Endometrium (tissue), 2 donors: Measurements from ENCODE around the gene DDX54.

ENCODE experiments used
- FAIRE-seq: peaks from 2 replicates; lab custom pipeline; 2012; peaks lifted over from hg19 to GRCh38; lab: Jason Lieb, UNC
- donor health status: control.
- donor health status: control.

The DDX54 gene

GRCh38 chr12:113162102-113163029, 22.9 kb downstream of the DDX54 start:
- no peak for FAIRE-seq

GRCh38 chr12:113161415-113162016, 23.8 kb downstream of the DDX54 start:
- no peak for FAIRE-seq

DNA sequence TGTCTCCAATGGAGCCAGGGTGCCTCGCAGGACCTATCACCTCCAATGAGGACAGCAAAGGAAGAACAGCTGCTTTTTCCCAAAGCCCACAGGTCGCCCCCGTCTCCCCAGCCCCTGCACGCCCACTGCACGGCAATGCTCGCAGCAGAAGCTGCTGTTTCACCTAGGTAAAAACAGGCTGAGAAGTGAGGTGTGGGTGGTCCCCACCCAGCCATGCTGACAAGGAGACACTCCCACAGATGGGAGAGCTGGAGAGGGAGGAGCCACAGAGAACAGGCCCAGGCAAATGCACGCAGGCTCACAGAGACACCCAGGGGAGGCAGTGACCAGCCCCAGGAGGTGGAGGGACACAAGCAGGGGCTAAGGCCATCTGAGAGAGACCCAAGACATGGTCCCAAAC, 25.3 kb downstream of the DDX54 start:
- FAIRE-seq = no peak

DNA sequence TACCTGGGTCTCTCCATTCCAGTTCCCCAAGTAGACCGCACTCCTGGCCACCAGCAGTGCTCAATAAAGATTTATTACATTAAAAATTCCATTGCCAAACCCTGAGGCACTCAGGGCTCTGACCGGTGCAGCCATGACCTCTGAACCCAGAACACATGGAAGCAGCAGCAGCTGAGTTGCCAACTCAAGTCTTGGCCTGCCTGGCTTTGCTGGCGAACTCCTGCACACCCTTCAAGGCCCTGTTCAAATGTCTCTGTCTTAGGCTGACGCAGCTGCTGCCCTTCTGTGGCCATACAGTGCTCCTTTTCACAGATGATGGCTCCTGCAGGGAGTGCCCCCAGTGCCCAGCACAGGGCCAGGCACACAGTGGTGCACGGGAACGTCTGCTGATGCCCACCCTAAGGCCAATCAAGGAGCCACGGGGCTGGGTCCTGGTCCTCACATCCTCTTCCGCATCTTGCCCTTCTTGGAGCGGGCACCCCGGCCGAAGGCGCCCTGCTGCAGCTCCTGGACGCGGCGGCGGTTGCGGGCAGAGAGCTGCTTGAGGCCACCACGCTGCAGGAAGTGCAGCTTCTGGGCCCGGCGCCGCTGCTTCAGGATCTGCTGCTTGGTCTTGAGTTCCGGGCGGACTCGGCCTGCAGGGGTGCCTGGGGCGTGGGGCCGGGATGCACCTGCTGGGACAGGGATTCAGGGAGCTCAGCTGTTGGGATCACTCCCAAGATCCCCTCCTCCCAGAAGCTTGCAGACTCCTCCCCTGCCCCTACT, 26.7 kb downstream of the DDX54 start:
- FAIRE-seq = no peak

DNA sequence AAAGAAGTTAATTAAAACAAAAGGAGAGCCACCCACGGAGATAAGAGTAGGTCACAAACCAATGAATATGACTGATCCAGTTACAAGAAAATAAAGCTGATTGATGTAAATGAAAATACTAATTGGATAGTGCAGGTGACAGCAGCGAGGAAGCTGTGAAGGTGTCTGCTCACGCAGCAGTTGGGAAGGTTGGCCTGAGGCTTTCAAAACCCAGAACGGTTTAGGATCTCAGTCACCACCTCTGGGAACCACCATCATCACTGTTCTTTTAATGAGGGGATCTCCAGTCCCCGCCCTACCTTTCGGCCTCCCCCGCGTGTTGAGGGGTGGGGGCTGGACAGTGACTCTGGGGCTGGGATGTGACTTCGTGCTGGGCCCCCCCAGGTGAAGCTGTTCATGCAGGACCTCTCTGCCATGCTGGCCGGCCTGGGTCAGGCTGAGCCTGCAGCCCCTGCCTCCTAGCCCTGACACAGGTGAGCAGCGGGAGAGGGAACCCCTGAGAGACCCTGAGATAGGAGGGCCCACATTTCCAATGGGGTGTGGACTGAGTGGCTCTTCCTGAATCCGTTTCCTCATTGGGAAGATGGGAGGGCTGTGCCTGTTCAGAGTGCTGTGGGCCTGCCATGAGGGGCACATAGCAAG, 27.9 kb downstream of the DDX54 start:
- no peak for FAIRE-seq

DNA sequence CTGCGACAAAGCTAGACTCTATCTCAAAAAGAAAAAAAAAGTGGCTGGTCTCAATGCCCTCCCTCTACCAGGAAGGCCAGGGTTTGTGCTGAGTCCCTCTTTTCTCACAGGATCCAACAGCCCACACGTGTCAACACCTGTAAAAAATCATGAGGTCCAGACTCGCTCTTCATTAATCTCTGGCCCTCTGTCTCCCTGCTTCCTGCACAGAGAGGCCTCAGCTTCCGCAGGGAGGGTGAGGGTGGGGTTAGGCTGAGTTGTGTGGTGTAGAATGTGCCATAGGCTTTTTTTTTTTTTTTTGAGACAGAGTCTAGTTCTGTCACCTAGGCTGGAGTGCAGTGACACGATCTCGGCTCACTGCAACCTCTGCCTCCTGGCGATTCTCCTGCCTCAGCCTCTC, 29.6 kb downstream of the DDX54 start:
- FAIRE-seq = no peak

- no peak for FAIRE-seq
These were observed 30.2 kb downstream of the DDX54 start for GRCh38 chr12:113155060-113155459.

DNA sequence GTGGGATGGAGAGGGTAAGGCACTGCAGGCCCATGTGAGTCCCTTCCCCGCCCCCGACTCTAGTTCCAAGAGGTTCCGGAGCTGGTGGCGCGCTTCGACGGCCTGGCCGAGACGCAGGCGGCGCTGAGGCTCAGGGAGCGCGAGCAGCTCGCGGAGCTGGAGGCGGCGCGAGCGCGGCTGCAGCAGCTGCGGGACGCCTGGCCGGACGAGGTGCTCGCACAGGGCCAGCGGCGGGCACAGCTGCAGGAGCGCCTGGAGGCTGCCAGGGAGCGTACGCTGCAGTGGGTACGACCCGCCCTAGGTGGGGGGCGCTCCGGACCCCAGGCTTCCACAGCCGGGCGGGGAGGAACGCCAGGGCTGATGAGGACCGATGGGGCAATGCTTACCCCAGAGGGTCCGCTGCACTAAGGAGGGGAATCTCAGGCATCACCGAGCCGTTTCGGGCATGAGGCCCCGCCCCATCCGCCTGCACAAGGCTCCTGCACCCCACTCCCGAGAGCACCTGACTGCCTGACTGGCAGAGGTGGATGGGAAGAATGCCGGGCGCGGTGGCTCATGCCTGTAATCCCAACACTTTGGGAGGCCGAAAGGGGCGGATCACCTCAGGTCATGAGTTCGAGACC, 30.8 kb downstream of the DDX54 start:
- FAIRE-seq = no peak

DNA sequence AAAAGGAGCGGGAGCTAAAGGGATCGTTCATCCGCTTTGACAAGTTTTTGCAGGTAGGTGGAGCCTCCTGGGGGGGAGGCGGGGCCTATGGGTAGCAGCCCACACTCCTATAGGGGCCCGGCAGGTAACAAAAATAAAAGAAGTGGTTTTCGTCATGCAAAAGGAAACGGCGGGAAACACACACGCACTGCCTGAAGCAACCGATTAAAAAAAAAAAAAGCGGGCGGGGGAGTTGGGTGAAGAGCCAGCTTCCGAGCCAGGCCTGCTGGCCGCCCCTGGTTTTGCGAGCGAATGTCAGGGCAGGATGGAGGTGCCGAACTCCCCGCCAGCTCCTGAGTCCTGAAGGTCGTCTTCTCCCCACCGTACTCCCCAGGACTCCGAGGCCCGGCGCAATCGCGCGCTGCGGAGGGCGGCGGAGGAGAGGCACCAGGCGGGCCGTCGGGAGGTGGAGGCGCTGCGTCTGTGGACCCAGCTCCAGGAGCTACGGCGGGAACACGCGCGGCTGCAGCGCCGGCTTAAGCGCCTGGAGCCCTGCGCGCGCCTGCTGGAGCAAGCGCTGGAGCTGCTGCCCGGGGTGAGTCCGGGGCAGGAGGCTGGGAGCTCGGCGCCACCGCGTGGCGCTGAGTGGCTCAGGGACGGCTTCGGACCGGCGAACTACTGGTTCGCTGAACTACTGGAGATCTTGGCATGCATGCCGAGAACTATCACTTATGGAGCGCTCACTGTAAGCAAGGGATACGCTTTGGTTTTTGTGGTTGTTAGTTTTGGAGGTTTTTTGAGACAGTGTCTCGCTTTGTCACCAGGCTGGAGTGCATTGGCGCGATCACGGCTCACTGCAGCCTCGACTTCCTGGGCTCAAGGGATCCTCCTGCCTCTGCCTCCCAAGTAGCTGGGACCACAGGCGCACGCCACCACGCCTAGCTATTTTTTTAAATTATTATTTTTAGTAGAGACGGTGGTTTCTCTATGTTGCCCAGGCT, 32.2 kb downstream of the DDX54 start:
- FAIRE-seq = no peak

DNA sequence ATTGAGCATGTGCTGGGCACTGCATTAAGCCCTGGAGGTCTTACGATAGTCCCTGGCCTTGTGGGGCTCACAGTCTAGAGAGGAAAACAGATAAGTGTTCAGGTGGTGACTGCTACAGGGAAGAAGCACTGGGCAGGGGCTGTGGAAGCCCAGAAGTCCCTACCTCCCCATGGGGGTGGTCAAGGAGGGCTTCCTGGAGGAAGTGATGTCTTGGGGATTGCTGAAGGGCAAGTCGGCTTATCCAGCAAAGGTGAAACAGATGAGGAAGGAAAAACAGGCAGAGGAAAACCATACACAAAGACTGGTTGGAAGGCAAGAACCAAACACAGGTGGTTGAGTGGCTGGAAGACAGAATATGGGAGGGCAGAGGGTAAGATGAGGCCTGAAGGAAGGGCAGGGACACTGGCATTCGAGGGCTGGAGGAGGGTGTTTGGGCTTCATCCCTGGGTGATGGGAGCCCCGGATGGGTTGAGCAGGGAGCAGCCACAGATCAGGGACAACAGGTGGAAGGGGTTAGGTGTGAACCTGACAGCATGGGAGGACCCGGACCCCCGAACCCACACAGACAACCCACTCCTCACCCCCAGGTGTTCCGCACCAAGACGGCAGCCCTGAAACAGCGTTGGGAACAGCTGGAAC, 33.0 kb downstream of the DDX54 start:
- no peak for FAIRE-seq

DNA sequence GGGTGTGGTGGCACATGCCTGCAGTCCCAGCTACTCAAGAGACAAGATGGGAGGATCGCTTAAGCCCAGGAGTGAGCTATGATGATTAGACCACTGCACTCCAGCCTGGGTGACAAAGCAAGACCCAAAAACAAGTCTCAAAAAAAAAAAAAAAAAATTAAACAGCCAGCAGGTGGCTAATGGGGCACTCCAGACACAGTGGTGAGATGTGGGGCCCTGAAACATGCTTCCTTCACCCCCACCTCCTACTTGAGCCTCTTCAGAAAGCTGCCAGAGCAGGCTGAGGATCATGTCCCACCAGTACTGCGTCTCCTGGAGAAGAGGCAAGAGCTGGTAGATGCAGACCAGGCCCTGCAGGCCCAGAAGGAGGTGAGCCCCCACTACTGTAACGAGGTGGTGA, 33.6 kb downstream of the DDX54 start:
- FAIRE-seq = no peak

GRCh38 chr12:113149361-113150150, 35.7 kb downstream of the DDX54 start, which contains the start of gene CFAP73:
CFAP73 (plus strand) TSS chr12:113149724; CDS start chr12:113149858, 134 bp downstream.
- no peak for FAIRE-seq

DNA sequence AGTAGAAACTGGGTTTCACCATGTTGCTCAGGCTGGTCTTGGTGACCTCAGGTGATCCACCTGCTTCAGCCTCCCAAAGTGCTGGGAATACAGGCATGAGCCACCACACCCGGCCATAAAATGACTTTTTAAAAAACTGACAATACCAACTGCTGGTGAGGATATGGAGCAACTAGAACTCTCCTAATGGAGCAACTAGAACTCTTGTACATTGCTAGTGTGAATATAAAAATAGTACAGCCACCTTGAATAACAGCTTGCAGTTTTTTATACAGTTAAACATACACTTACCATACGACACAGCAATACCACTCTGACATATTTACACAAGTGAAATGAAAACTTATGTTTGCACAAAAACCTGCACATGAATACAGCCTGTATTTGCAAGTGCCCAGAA, 38.3 kb downstream of the DDX54 start:
- no peak for FAIRE-seq

DNA sequence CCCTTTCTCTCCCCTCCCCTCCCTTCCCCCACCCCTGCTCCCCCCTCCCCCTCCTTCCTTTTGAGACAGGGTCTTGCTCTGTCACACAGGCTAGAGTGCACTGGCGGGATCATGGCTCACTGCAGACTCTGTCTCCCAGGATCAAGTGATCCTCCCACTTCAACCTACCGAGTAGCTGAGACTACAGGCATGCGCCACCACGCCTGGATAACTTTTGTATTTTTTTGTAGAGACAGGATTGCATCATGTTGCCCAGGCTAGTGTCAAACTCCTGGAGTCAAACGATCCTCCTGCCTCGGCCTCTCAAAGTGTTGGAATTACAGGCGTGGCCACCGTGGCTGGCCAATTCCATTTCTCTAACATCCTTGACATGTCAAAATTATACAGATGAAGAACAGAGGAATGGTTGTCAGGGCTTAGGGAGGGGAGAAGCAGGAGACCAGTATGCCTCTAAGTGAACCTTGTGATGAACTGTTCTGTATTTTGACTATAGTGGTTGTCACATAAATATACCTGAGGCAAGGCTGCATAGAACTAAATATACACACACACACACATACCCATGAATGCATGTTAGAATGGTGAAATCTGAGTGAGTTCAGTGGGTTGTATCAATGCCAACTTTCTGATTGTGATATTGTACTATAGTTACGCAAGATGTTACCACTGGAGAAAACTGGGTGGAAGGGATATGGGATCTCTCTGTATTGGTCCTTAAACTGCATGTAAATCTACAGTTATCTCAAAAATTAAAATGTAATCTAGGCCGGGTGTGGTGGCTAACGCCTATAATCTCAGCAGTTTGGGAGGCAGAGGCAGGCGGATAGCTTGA, 39.3 kb downstream of the DDX54 start:
- no peak for FAIRE-seq

GRCh38 chr12:113144806-113145205, 40.5 kb downstream of the DDX54 start:
- no peak for FAIRE-seq

- no peak for FAIRE-seq
These were observed 41.3 kb downstream of the DDX54 start for GRCh38 chr12:113143959-113144358.

DNA sequence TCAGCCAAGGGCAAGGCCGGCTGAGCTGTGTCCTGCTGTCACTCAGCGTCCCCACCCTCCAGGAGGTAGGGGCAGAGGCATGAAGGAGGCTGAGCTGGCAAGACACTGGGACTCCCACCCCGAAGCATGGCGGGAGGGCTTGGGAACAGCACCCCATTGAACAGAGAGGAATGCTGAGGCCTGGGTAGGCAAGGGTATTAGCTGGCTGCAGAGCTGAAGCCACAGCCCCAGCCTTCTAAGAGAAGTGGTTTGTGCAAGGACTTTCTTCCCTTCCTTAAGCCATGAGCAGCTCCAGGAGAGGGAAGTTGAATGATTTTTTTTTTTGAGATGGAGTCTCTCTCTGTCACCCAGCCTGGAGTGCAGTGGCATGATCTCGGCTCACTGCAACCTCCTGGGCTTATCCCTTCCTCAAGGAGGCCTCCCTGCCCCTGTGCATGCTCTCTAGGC, 42.4 kb downstream of the DDX54 start:
- no peak for FAIRE-seq

DNA sequence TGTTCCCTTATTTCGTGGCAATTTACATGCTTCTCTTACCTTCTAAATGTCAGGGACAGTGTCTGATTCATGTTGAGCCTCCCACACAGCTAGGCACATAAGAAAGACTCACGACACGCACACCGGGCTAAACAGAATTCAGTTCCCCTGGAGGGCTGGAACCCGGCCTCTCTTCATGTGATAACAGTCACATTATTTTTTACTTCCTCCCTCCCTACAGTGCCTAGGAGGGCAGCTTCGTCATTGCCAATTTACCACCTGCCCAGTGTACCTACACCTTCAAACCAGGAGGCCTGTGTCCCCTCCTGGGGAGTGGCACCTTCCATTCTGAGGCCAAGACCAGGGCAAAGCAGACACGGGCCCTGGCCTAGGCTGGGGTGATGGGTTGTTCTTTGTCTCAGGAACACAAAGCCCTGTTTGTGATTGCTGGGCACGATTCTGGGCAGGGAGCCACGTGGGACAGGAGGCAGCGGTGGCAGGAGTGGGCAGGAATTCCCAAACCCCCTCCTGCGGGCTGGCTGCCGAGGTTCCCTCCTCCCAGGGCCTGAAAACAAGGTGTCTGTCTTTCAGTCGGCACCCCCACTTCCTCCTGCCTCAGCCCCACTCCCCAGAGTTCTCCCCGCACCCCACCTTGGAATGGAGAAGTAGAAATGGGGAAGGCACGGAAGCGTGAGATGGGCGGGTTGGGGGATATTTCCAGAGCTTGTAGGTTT, 42.9 kb downstream of the DDX54 start:
- no peak for FAIRE-seq
